GM23248 (cell line): ENCODE measurements around the gene RDX. TPM values are rescaled to one million over a fixed set of nuclear protein-coding genes. Genes with fewer than 3 reads are reported as not detected.

Source experiments
- DNase-seq: peaks from one replicate; pipeline ENCODE4 v3.0.0-alpha.2; 2015
- H2AFZ ChIP-seq: fragments of 200-600 bp; sonication (generic); 2 replicates; pipeline ENCODE4 v1.6.1; 2016; ENCODE audit warnings: antibody characterized with exemption
- H3F3A ChIP-seq: fragments of 200-600 bp; sonication (generic); 2 replicates; pipeline ENCODE4 v1.6.1; 2016; ENCODE audit warnings: mild to moderate bottlenecking, antibody characterized with exemption, mixed run types; ENCODE audit not compliant: insufficient read depth
- H3K27ac ChIP-seq: fragments of 200-600 bp; sonication (generic); 2 replicates; pipeline ENCODE4 v1.5.1; 2016; ENCODE audit warnings: mild to moderate bottlenecking
- H3K27me3 ChIP-seq: fragments of 200-600 bp; sonication (generic); replicated peaks from 2 replicates; pipeline ENCODE4 v1.6.1; 2016; ENCODE audit warnings: mild to moderate bottlenecking; ENCODE audit not compliant: insufficient read depth
- H3K36me3 ChIP-seq: fragments of 200-600 bp; sonication (generic); 2 replicates; pipeline ENCODE4 v1.6.1; 2016; ENCODE audit warnings: low read depth, mild to moderate bottlenecking
- H3K4me1 ChIP-seq: fragments of 200-600 bp; sonication (generic); 2 replicates; pipeline ENCODE4 v1.6.1; 2016; ENCODE audit warnings: mild to moderate bottlenecking; ENCODE audit not compliant: insufficient read depth
- H3K4me2 ChIP-seq: fragments of 200-600 bp; sonication (generic); one replicate; pipeline ENCODE4 v1.6.1; 2016; ENCODE audit warnings: mild to moderate bottlenecking; ENCODE audit not compliant: unreplicated experiment
- H3K4me3 ChIP-seq: fragments of 200-600 bp; sonication (generic); 2 replicates; pipeline ENCODE4 v1.5.1; 2016; ENCODE audit warnings: mild to moderate bottlenecking
- H3K79me2 ChIP-seq: fragments of 200-600 bp; sonication (generic); 2 replicates; pipeline ENCODE4 v1.6.1; 2016; ENCODE audit warnings: mild to moderate bottlenecking; ENCODE audit not compliant: insufficient read depth
- H3K9ac ChIP-seq: fragments of 200-600 bp; sonication (generic); 2 replicates; pipeline ENCODE4 v1.6.1; 2016; ENCODE audit warnings: mild to moderate bottlenecking
- H3K9me2 ChIP-seq: fragments of 200-600 bp; sonication (generic); 2 replicates; pipeline ENCODE4 v1.6.1; 2016; ENCODE audit warnings: mixed run types, mild to moderate bottlenecking, moderate library complexity; ENCODE audit not compliant: insufficient read depth
- H3K9me3 ChIP-seq: fragments of 200-600 bp; sonication (generic); one replicate; pipeline ENCODE4 v1.6.1; 2017; ENCODE audit warnings: low read depth
- H4K20me1 ChIP-seq: fragments of 200-600 bp; sonication (generic); 2 replicates; pipeline ENCODE4 v1.6.0; 2016; ENCODE audit not compliant: insufficient read depth
- EZH2 ChIP-seq: fragments of 200-600 bp; sonication (generic); IDR thresholded peaks from 2 replicates; pipeline ENCODE4 v1.6.1; 2018; ENCODE audit warnings: antibody characterized with exemption, mild to moderate bottlenecking; ENCODE audit not compliant: insufficient read depth, poor library complexity, severe bottlenecking
- EZH2phosphoT487 ChIP-seq: fragments of 200-600 bp; sonication (generic); IDR thresholded peaks from 2 replicates; pipeline ENCODE4 v1.6.1; 2018; ENCODE audit warnings: antibody characterized with exemption, moderate library complexity, mild to moderate bottlenecking, low read depth; ENCODE audit not compliant: insufficient read depth
- WGBS, 2 experiments: methylation state at CpG; one replicate each; pipeline ENCODE4 v1.1.6; 2015 to 2017; ENCODE audit warnings: low lambda C conversion rate in 2 of 2, low coverage in 1 of 2; ENCODE audit errors: missing lambda C conversion rate in 2 of 2; 5-methylcytosine and 5-hydroxymethylcytosine counted together
- in situ Hi-C: fragments of 300-500 bp; cut with MboI; formaldehyde crosslinking; loops from 2 replicates; pipeline ENCODE4 v1.15.0; 2020
- polyA plus RNA-seq: library from polyadenylated mRNA; unstranded; fragments of >200 nt; fragmentation: Nextera tagmentation; extraction: Ambion mirVana; gene quantifications from 2 replicates; pipeline ENCODE4 v1.2.1, GENCODE V29; 2016
- total RNA-seq: library from RNA; depleted of rRNA; stranded (reverse); fragments of >200 nt; shearing (Covaris generic); gene quantifications from 2 replicates; pipeline ENCODE4 v1.2.3, GENCODE V29; 2014; rRNA removed

RDX gene
- total and polyA plus RNA-seq, 2 experiments from 2014 or later: 69.5 to 95.4 TPM

GRCh38 chr11:110126936-110127335, 169.5 kb downstream of the RDX start:
- Histone ChIP-seq H3K27me3 (no peaks in the 10 kb centered on the region), H3K4me3 (no peak overlapping the region), H3K9me3 (no peaks in the 10 kb centered on the region), H4K20me1 (no peaks in the 10 kb centered on the region), H3K4me1 (peaks cover 28% of the 10 kb centered on the region), H3K36me3 (no peaks in the 10 kb centered on the region), H3F3A (peaks cover 13% of the 10 kb centered on the region), H3K79me2 (peaks cover 77% of the 10 kb centered on the region), H3K9me2 (no peaks in the 10 kb centered on the region), H3K27ac (no peak overlapping the region), H2AFZ (no peak overlapping the region), H3K4me2 (no peak overlapping the region), H3K9ac (no peak overlapping the region)
- no peak for DNase-seq
- TF ChIP-seq EZH2phosphoT487 (no peak), EZH2 (no peak)
- 88 to 91% methylated on average over 4 of the region's 4 CpGs for WGBS, 2 experiments
- in situ Hi-C loops: no loop called here

- Histone ChIP-seq H3K4me2 (no peak overlapping the region), H3K27ac (no peak overlapping the region)
Measured at GRCh38 chr11:110125632-110126031, 170.8 kb downstream of the RDX start.

More at GRCh38 chr11:110125632-110126031, 170.8 kb downstream of the RDX start:
- peak; percentile 50 for DNase-seq
- Histone ChIP-seq H3K36me3 (no peaks in the 10 kb centered on the region), H3K9ac (no peak overlapping the region), H3K27me3 (no peaks in the 10 kb centered on the region), H3K4me1 (peaks cover 41% of the 10 kb centered on the region), H3K9me3 (no peaks in the 10 kb centered on the region), H3K9me2 (no peaks in the 10 kb centered on the region), H3K4me3 (no peak overlapping the region), H2AFZ (no peak overlapping the region), H3F3A (peaks cover 26% of the 10 kb centered on the region), H4K20me1 (no peaks in the 10 kb centered on the region), H3K79me2 (peaks cover 68% of the 10 kb centered on the region)
- WGBS, 2 experiments: 77 to 83% methylated on average over 4 of the region's 4 CpGs
- in situ Hi-C loops: no loop called here
- TF ChIP-seq EZH2phosphoT487: no peak
- TF ChIP-seq EZH2: no peak

Other genes with a start within 250 kb of the RDX start
- 5.1 and 5.3 TPM in 2 replicates for gene ZC3H12C, start 203.2 kb downstream of the RDX start, total RNA-seq
- gene ZC3H12C, start 203.2 kb downstream of the RDX start, polyA plus RNA-seq: 1.4 and 1.5 TPM in 2 replicates
- gene FDX1, start 133.3 kb upstream of the RDX start, total RNA-seq: 8.5 and 12.2 TPM in 2 replicates
- 16.5 and 16.6 TPM in 2 replicates for gene FDX1, start 133.3 kb upstream of the RDX start, polyA plus RNA-seq